GM18502 (cell line): ENCODE measurements around the gene SUSD3.

Experiments
- ATAC-seq: cut with Tn5 transposase; IDR thresholded peaks from one replicate; pipeline ENCODE4 v1.9.1; 2021; ENCODE audit warnings: mild to moderate bottlenecking; ENCODE audit not compliant: unreplicated experiment, poor library complexity

The SUSD3 gene

GRCh38 chr9:93028448-93029006 lies 30.0 kb upstream of the SUSD3 start:
- peak; percentile 49 for ATAC-seq

- ATAC-seq = no peak
Measured at GRCh38 chr9:93030642-93031628, 27.6 kb upstream of the SUSD3 start.

DNA sequence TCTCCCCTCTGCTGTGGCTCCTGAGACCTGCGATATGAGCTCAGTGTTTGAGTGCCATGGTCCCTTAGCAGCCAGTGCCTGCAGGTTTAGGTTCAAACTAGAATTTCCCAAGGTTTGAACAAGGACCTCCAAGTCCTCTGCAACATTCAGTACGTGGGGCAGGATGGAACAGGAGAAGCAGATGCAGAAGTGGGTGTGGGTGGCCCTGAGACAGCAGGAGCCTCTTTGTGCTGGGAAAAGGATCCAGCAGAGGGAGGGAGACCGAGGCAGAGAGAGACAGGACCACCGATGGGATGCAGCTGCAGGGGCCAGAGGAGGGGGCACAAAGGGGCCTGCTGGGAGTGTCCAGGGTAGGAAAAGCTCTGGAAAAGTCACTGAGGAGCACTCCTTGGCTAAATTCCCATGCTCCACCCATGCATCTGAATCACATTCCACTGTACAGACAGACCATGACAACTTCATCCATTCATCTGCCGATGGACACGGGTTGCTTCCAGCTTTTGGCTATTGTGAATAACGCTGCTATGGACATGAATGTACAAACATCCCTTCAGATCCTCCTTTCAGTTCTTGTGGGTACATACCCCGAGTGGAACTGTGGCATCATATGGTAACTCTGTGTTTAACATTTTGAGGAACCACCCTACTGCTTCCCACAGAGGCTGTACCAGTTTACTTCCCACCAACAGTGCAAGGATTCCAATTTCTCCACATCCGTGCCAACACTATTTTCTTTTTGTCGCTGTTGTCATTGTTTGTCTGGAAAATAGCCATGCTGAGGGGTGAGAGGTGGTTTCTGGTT lies 26.7 kb upstream of the SUSD3 start:
- ATAC-seq = no peak

DNA sequence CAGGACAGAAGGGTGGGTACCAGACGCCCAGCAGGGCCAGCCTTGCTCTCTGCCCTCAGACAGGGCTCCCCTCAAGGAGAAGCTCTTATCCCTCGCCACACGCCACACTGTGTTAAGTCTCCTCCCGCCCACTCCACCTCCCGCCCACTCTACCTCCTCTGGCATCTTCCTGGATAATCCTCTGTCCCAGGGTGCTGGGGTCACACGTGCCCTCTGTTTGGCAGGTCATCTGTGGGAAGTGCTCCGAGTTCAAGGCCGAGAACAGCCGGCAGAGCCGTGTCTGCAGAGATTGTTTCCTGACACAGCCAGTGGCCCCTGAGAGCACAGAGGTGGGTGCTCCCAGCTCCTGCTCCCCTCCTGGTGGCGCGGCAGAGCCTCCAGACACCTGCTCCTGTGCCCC lies 26.0 kb upstream of the SUSD3 start:
- no peak for ATAC-seq

GRCh38 chr9:93033531-93033930 lies 25.0 kb upstream of the SUSD3 start:
- ATAC-seq = no peak

DNA sequence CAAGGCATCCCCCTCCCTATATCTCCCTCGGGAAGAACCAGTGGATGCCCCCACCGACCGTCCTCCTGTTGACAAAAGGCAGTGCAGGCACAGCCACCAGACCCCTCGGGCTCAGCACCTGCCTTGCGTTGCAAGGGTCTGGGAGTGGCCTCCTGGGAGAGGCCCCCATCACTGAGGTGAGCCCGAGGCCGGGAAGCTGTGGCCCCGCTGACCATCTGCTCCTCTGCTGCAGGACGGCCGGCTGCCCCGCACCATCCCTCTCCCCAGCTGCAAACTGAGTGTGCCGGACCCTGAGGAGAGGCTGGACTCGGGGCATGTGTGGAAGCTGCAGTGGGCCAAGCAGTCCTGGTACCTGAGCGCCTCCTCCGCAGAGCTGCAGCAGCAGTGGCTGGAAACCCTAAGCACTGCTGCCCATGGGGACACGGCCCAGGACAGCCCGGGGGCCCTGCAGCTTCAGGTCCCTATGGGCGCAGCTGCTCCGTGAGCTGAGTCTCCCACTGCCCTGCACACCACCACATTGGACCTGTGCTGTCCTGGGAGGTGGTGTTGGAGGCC lies 23.3 kb upstream of the SUSD3 start:
- ATAC-seq = no peak

GRCh38 chr9:93035821-93036351 lies 22.6 kb upstream of the SUSD3 start:
- ATAC-seq = no peak

GRCh38 chr9:93036887-93037475 lies 21.5 kb upstream of the SUSD3 start:
- ATAC-seq = no peak

GRCh38 chr9:93037476-93037971 lies 21.0 kb upstream of the SUSD3 start:
- no peak for ATAC-seq

DNA sequence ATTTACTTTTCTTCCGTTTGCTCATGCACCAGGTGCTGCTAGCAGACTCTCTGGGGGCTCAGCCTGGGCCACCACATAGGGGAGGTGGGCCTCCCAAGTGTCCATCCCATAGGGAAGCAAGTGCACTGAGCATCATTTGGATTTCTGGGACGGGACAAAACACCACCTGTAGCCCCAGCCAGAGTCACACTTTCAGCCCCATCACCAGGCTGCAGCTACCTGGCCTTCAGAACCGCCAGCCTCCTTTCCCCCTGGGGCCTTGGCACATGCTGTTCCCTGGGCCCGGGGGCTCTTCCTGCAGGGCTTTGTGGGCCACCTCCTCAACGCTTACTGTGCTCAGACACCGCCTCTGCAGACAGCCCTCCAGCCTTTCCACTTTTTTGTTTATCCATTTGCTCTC lies 19.6 kb upstream of the SUSD3 start:
- ATAC-seq = no peak

DNA sequence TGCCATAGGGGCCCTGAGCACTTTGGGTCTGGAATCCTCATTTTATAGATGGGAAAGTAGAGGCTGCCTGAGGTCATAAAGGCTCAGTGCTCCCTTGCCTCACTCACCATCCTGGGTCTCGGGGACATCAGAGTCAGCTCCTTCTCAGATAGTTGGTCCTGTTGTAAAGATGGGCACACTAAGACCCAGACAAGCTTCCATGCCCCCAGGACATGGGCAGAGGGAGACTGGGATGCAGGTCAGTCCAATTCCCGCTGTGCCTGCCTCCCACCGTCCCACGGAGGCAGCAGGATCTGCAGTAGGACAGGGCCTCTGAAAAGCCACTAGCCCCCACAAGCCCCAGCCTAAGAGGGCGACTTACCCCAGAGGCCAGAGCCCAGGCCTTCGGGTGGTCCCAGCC lies 19.0 kb upstream of the SUSD3 start:
- no peak for ATAC-seq

DNA sequence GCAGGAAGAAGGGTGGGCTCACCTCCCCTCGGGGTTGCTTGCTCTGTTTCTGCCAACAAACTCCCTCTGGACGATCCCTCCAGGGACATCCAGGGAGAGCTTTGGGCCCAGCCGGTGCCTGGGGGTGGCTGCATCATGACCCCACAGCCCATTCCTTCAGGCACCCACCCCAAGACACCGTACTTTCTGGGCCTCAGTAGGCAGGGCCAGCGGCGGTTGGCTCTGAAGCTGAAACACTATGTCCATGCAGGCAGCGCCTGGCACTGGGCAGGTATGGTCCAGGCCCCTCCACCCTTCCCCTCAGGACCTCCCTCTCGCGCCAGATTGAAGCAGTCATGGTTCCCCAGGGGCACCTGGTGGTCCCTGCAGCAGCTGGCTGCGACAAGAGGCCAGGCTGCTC lies 18.5 kb upstream of the SUSD3 start:
- ATAC-seq = no peak

DNA sequence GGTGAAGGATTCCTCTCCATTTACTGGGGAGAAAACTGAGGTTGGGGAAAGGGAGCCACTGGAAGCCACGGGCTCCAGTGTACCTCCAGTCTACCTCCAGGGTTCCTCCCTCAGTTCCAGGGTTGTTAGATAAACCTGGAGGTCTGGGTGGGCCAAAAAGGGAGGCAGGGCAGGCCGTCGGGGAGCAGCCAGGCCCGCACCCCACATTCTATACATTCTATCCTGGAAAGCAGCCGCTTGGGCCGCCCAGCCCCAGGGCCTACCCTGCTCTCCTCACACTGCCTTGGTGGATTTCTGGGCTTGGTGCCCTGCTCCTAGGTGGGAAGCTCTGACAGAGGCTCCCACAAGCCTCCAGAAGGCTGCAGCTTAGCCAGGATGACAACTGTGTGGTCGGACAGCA lies 18.1 kb upstream of the SUSD3 start:
- ATAC-seq = no peak

DNA sequence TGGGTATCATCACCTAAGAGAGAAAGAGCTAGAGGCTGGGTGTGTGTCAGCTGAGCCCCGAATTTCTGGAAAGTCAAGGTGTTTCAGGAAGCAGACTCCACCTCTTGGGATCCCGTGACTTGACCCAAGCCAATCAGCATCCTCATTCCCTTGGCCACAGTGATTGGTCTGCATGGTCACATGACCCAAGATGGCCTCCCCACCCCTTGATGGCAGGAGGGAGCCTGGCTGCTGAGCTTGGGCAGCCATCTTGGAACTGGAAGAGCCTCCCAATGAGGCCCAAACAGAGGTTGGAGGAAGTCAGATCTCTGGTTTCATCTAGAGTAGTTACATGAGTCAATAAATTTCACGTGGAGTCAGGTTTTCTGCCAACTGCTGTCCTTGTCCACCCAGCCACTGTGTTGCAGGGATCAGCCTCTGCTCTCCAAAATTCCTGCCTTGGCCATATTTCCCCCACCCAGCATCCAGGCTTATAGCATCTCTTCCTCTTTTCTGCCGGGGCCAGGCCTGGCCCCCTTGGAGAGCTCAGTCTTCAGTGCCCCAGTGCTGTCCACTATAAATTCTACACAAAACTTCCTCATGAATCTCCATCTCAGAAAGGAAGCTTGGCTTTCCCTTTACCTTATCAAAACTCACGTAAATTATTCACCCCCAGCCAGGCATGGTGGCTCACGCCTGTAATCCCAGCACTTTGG lies 17.2 kb upstream of the SUSD3 start:
- ATAC-seq = no peak

DNA sequence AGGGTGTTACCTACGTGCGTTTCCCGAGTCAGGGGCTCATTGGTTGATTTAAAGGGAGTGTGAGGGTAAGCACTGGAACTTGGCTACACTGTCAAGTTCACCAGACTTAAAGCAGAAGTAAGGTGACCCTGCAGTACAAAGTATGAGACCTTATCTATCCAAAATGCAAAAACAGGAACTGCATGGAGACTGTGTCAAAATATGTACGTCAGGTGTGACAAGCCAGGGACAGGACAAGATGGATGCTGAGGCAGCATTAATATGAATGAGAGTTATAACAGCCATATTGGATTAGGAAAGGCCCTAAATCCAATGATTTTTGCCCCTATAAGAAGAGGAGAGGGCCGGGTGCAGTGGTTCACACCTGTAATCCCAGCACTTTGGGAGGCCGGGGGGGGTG lies 15.4 kb upstream of the SUSD3 start:
- no peak for ATAC-seq

DNA sequence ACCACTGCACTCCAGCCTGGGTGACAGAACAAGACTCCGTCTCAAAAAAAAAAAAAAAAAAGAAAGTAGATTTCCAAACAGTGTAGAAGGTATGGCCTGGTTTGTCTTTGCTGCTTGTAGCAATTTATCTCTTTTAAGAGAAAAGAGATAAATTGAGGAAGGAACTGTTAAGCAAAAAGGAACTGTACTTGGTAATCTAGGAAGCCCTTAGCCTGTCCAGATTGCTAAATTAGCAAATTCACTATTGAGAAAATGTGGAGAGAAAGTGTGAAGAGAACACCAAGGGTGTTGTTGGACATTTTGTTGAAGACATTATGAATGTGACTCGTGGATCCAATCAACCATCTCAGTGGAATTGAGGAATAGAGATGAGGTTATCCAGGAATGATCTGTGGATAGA lies 13.0 kb upstream of the SUSD3 start:
- ATAC-seq = no peak

DNA sequence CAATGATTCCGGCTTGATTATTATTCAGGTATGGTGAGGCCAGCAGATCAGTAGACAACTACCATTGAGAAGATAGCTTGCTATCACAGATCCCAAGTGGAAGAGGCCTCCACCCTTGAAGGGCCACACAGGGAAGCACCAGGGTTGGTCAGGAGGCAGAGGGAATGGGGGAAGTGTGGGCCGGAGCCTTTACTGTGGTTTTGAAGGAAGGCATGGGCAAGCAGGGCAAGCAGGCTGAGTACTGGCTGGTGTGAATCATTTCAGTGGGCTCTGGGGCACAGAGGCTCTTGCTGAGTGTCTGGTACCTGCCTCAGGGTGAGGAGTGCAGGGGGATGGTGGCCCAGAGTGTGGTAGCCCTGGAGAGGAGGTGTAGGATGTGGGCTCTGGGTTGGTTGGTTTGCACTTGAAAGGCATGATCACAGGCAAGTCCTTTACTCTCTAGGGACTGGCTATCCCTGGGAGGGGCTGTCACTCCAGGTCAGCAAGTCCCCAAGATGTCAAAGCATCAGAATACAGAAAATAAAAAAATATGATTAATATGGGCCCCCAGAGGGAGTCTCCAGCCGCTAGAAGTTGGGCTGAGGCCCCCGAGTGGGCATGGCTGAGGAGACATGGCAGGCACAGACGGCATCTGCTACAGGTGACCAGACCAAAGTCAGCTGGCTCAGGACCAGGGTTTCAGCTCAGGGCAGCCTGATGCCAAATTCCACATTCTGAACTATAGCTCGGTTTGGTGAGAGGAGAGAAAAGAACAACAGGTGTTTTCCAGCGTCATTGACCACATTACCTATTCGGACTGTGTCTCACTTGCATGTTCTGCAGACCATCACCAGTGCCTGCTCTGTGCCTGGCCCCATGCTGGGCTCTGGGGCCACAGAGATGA lies 9.7 kb upstream of the SUSD3 start:
- no peak for ATAC-seq

DNA sequence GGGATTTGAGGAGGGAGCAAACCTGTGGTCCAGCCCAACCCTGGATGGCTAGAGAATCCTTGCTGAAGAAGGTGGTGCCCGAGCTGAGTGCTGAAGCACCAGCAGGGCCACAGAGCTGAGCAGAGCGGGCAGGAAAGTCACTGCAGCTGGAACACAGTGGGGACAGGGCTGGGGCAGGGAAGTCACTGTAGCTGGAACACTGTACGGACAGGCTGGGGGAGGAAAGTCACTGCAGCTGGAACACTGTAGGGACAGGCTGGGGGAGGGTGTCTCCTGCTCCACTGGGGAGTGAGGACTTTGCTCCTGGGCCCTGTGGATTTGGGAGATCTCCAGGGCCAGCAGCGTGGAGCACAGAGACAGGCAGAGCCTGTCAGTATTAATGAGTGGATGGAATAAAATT lies 9.0 kb upstream of the SUSD3 start:
- ATAC-seq = no peak
